Immature natural killer cell (primary cell): ENCODE data around the gene GSK3B. TPM values are rescaled to one million over a fixed set of nuclear protein-coding genes. Genes with fewer than 3 reads are reported as not detected.

ENCODE experiments used
- DNase-seq, 3 donors: peaks; one replicate each; pipeline ENCODE4 v3.0.0; 2022; ENCODE audit warnings: mixed read lengths in 1 of 3
- H3K27ac Mint-ChIP-seq, 6 donors: one replicate each; pipeline ENCODE4 v1.8.0; 2020; ENCODE audit warnings: mixed read lengths in 6 of 6, mild to moderate bottlenecking in 5 of 6, inconsistent platforms in 4 of 6, moderate library complexity in 3 of 6
- H3K27me3 Mint-ChIP-seq, 3 donors: one replicate each; pipeline ENCODE4 v1.8.0; 2020 to 2021; ENCODE audit warnings: low read depth in 3 of 3, mild to moderate bottlenecking in 3 of 3, mixed read lengths in 3 of 3, moderate library complexity in 3 of 3, inconsistent platforms in 1 of 3
- H3K36me3 Mint-ChIP-seq, 3 donors: one replicate each; pipeline ENCODE4 v1.8.0; 2020; ENCODE audit warnings: mixed read lengths in 3 of 3, inconsistent platforms in 2 of 3, mild to moderate bottlenecking in 2 of 3
- H3K4me1 Mint-ChIP-seq, 2 donors: one replicate each; pipeline ENCODE4 v1.8.0; 2020; ENCODE audit warnings: inconsistent platforms in 2 of 2, mild to moderate bottlenecking in 2 of 2, mixed read lengths in 2 of 2, moderate library complexity in 1 of 2
- H3K4me3 Mint-ChIP-seq, 5 donors: one replicate each; pipeline ENCODE4 v1.8.0; 2020; ENCODE audit warnings: mild to moderate bottlenecking in 5 of 5, mixed read lengths in 5 of 5, inconsistent platforms in 3 of 5, moderate library complexity in 3 of 5
- H3K9me3 Mint-ChIP-seq, 6 donors: one replicate each; pipeline ENCODE4 v1.8.0; 2020; ENCODE audit warnings: mild to moderate bottlenecking in 6 of 6, mixed read lengths in 6 of 6, inconsistent platforms in 4 of 6, moderate library complexity in 3 of 6
- polyA plus RNA-seq, 3 donors: library from polyadenylated mRNA; unstranded; fragments of 300-500 nt; fragmentation: Illumina TruSeq; gene quantifications; one replicate each; pipeline ENCODE4 v1.2.3, GENCODE V29; 2021

GSK3B gene
- polyA plus RNA-seq, 3 donors from 2014 or later, result 11.9 to 26.6 (median 20.0) TPM

- H3K4me1 Mint-ChIP-seq, result no peaks in the 10 kb centered on the region
- H3K27ac Mint-ChIP-seq, result no peak overlapping the region
- H3K9me3 Mint-ChIP-seq, result peaks cover 0 to 15% (median 8%) of the 10 kb centered on the region in 6 donors
- no peak overlapping the region for H3K4me3 Mint-ChIP-seq
- H3K36me3 Mint-ChIP-seq, result peaks cover 3 to 4% (median 3%) of the 10 kb centered on the region in 3 donors
- DNase-seq, result no peak
- H3K27me3 Mint-ChIP-seq, result peaks cover 0 to 6% (median 3%) of the 10 kb centered on the region in 3 donors
Measured at GRCh38 chr3:120113128-120114116, 19.2 kb upstream of the GSK3B start.

- peaks cover 0 to 8% (median 6%) of the 10 kb centered on the region in 6 donors for H3K9me3 Mint-ChIP-seq
- H3K4me1 Mint-ChIP-seq, result no peaks in the 10 kb centered on the region
- peaks cover 0 to 6% (median 0%) of the 10 kb centered on the region in 3 donors for H3K27me3 Mint-ChIP-seq
- H3K27ac Mint-ChIP-seq, result no peak overlapping the region
- no peak overlapping the region for H3K4me3 Mint-ChIP-seq
- no peak for DNase-seq
- peaks cover under 1 to 3% (median 3%) of the 10 kb centered on the region in 3 donors for H3K36me3 Mint-ChIP-seq
Measured at GRCh38 chr3:120111898-120112297, 17.7 kb upstream of the GSK3B start.

- H3K9me3 Mint-ChIP-seq, result no peaks in the 10 kb centered on the region
- H3K4me1 Mint-ChIP-seq, result peaks cover 0 to 7% of the 10 kb centered on the region in 2 donors
- H3K4me3 Mint-ChIP-seq, result no peak overlapping the region
- peaks cover 7 to 17% (median 8%) of the 10 kb centered on the region in 3 donors for H3K36me3 Mint-ChIP-seq
- no peaks in the 10 kb centered on the region for H3K27me3 Mint-ChIP-seq
- no peak for DNase-seq
- no peak overlapping the region for H3K27ac Mint-ChIP-seq
Measured at GRCh38 chr3:120103276-120103675, 9.0 kb upstream of the GSK3B start.

GRCh38 chr3:120102674-120103073 lies 8.4 kb upstream of the GSK3B start:
- Mint-ChIP-seq H3K4me3 (no peak overlapping the region), H3K36me3 (peaks cover 7 to 17% (median 8%) of the 10 kb centered on the region in 3 donors), H3K9me3 (no peaks in the 10 kb centered on the region), H3K27me3 (no peaks in the 10 kb centered on the region), H3K4me1 (peaks cover 0 to 7% of the 10 kb centered on the region in 2 donors), H3K27ac (no peak overlapping the region)
- DNase-seq, result no peak

- Mint-ChIP-seq H3K4me3 (no peak overlapping the region), H3K27ac (no peak overlapping the region), H3K9me3 (no peaks in the 10 kb centered on the region), H3K36me3 (peaks cover 7 to 17% (median 8%) of the 10 kb centered on the region in 3 donors), H3K27me3 (peaks cover 0 to 2% (median 0%) of the 10 kb centered on the region in 3 donors), H3K4me1 (peaks cover 2 to 7% of the 10 kb centered on the region in 2 donors)
- DNase-seq, result no peak
Measured at GRCh38 chr3:120102232-120102631, 8.0 kb upstream of the GSK3B start.

GRCh38 chr3:120101624-120102023 lies 7.4 kb upstream of the GSK3B start:
- H3K9me3 Mint-ChIP-seq, result no peaks in the 10 kb centered on the region
- no peak overlapping the region for H3K4me3 Mint-ChIP-seq
- peaks cover 4 to 7% of the 10 kb centered on the region in 2 donors for H3K4me1 Mint-ChIP-seq
- H3K27me3 Mint-ChIP-seq, result peaks cover 0 to 2% (median 0%) of the 10 kb centered on the region in 3 donors
- H3K27ac Mint-ChIP-seq, result no peak overlapping the region
- DNase-seq, result no peak
- H3K36me3 Mint-ChIP-seq, result peaks cover 7 to 17% (median 8%) of the 10 kb centered on the region in 3 donors

GRCh38 chr3:120100711-120101110 lies 6.5 kb upstream of the GSK3B start:
- peaks cover 5 to 17% (median 7%) of the 10 kb centered on the region in 3 donors for H3K36me3 Mint-ChIP-seq
- H3K4me1 Mint-ChIP-seq, result peaks cover 8 to 14% of the 10 kb centered on the region in 2 donors
- no peak overlapping the region for H3K27ac Mint-ChIP-seq
- peaks cover under 1 to 6% (median 3%) of the 10 kb centered on the region in 3 donors for H3K27me3 Mint-ChIP-seq
- no peak for DNase-seq
- H3K4me3 Mint-ChIP-seq, result no peak overlapping the region
- no peaks in the 10 kb centered on the region for H3K9me3 Mint-ChIP-seq

GRCh38 chr3:120098710-120099109 lies 4.5 kb upstream of the GSK3B start:
- no peak for DNase-seq
- H3K36me3 Mint-ChIP-seq, result peaks cover 4 to 14% (median 7%) of the 10 kb centered on the region in 3 donors
- H3K9me3 Mint-ChIP-seq, result no peaks in the 10 kb centered on the region
- H3K27ac Mint-ChIP-seq, result no peak overlapping the region
- no peak overlapping the region for H3K4me3 Mint-ChIP-seq
- H3K27me3 Mint-ChIP-seq, result peaks cover 17 to 21% (median 17%) of the 10 kb centered on the region in 3 donors
- H3K4me1 Mint-ChIP-seq, result peaks cover 11 to 18% of the 10 kb centered on the region in 2 donors

- peaks cover 11 to 18% of the 10 kb centered on the region in 2 donors for H3K4me1 Mint-ChIP-seq
- H3K27me3 Mint-ChIP-seq, result peaks cover 17 to 21% (median 17%) of the 10 kb centered on the region in 3 donors
- DNase-seq, result no peak
- no peak overlapping the region for H3K4me3 Mint-ChIP-seq
- H3K27ac Mint-ChIP-seq, result peak overlapping the region in 1 of 6 donors; percentile 93
- peaks cover 4 to 14% (median 7%) of the 10 kb centered on the region in 3 donors for H3K36me3 Mint-ChIP-seq
- no peaks in the 10 kb centered on the region for H3K9me3 Mint-ChIP-seq
Measured at GRCh38 chr3:120095979-120096426, 1.8 kb upstream of the GSK3B start.

- peaks cover 17 to 21% (median 17%) of the 10 kb centered on the region in 3 donors for H3K27me3 Mint-ChIP-seq
- no peaks in the 10 kb centered on the region for H3K9me3 Mint-ChIP-seq
- peaks cover 11 to 18% of the 10 kb centered on the region in 2 donors for H3K4me1 Mint-ChIP-seq
- peak; percentile 79 to 83 (median 81) for DNase-seq
- H3K27ac Mint-ChIP-seq, result peak overlapping the region in 1 of 6 donors; percentile 93
- no peak overlapping the region for H3K4me3 Mint-ChIP-seq
- H3K36me3 Mint-ChIP-seq, result peaks cover 4 to 14% (median 7%) of the 10 kb centered on the region in 3 donors
Measured at GRCh38 chr3:120095226-120095978, 1.2 kb upstream of the GSK3B start.

GRCh38 chr3:120094776-120095225 lies 554 bp upstream of the GSK3B start:
- Mint-ChIP-seq H3K4me3 (no peak overlapping the region), H3K27ac (peak overlapping the region in 1 of 6 donors; percentile 93), H3K36me3 (peaks cover 4 to 10% (median 7%) of the 10 kb centered on the region in 3 donors), H3K27me3 (peaks cover 17 to 21% (median 17%) of the 10 kb centered on the region in 3 donors), H3K9me3 (no peaks in the 10 kb centered on the region), H3K4me1 (peaks cover 11 to 18% of the 10 kb centered on the region in 2 donors)
- peak; percentile 100 for DNase-seq

GRCh38 chr3:120093119-120093910 lies 932 bp downstream of the GSK3B start:
- no peak overlapping the region for H3K27ac Mint-ChIP-seq
- peaks cover 22 to 25% of the 10 kb centered on the region in 2 donors for H3K4me1 Mint-ChIP-seq
- H3K27me3 Mint-ChIP-seq, result peaks cover 17 to 21% (median 19%) of the 10 kb centered on the region in 3 donors
- no peak overlapping the region for H3K4me3 Mint-ChIP-seq
- no peaks in the 10 kb centered on the region for H3K9me3 Mint-ChIP-seq
- peak in 2 of 3 donors; percentile 22 to 28 for DNase-seq
- no peaks in the 10 kb centered on the region for H3K36me3 Mint-ChIP-seq

GRCh38 chr3:120092474-120092873 lies 1.8 kb downstream of the GSK3B start:
- Mint-ChIP-seq H3K27me3 (peaks cover 17 to 21% (median 19%) of the 10 kb centered on the region in 3 donors), H3K36me3 (no peaks in the 10 kb centered on the region), H3K27ac (no peak overlapping the region), H3K4me3 (no peak overlapping the region), H3K9me3 (no peaks in the 10 kb centered on the region), H3K4me1 (peaks cover 25 to 27% of the 10 kb centered on the region in 2 donors)
- DNase-seq, result no peak
